Nephron (organoid): Measurements from ENCODE around the gene C22orf39.

ENCODE experiments used
- H3K27ac Mint-ChIP-seq, 3 experiments: 2 replicates each; pipeline ENCODE4 v1.8.0; 2020; ENCODE audit warnings: mixed read lengths in 3 of 3, mild to moderate bottlenecking in 2 of 3, moderate library complexity in 1 of 3
- H3K27me3 Mint-ChIP-seq: 2 replicates; pipeline ENCODE4 v1.8.0; 2021; ENCODE audit warnings: low read depth, mild to moderate bottlenecking, moderate library complexity, mixed read lengths
- H3K36me3 Mint-ChIP-seq: 2 replicates; pipeline ENCODE4 v1.8.0; 2020; ENCODE audit warnings: low read depth, mixed read lengths
- H3K4me1 Mint-ChIP-seq: 2 replicates; pipeline ENCODE4 v1.8.0; 2020; ENCODE audit warnings: mixed read lengths
- H3K4me3 Mint-ChIP-seq, 3 experiments: 2 replicates each; pipeline ENCODE4 v1.8.0; 2020; ENCODE audit warnings: mild to moderate bottlenecking in 3 of 3, mixed read lengths in 3 of 3, moderate library complexity in 2 of 3
- H3K9me3 Mint-ChIP-seq: 2 replicates; pipeline ENCODE4 v1.8.0; 2020; ENCODE audit warnings: mixed read lengths
- CTCF ChIP-seq, 3 experiments: fragments of 200-600 bp; sonication (generic); IDR thresholded peaks; one replicate each; pipeline ENCODE4 v1.5.0; 2021; ENCODE audit warnings: antibody characterized with exemption in 3 of 3; ENCODE audit not compliant: unreplicated experiment in 3 of 3

Gene C22orf39

GRCh38 chr22:19466126-19466716 is 18.7 kb upstream of the C22orf39 start:
- no peaks in the 10 kb centered on the region for H3K9me3 Mint-ChIP-seq
- no peak overlapping the region for H3K27ac Mint-ChIP-seq
- no peaks in the 10 kb centered on the region for H3K27me3 Mint-ChIP-seq
- TF ChIP-seq CTCF (IDR thresholded peaks at IDR 0.05; ENCODE audit: unreplicated experiment in 3 of 3) = no peak
- H3K36me3 Mint-ChIP-seq = peaks cover 60% of the 10 kb centered on the region
- no peaks in the 10 kb centered on the region for H3K4me1 Mint-ChIP-seq
- H3K4me3 Mint-ChIP-seq = no peak overlapping the region

GRCh38 chr22:19464975-19465374 is 17.5 kb upstream of the C22orf39 start:
- Mint-ChIP-seq H3K36me3 (peaks cover 54% of the 10 kb centered on the region), H3K9me3 (no peaks in the 10 kb centered on the region), H3K27ac (no peak overlapping the region), H3K4me1 (no peaks in the 10 kb centered on the region), H3K4me3 (no peak overlapping the region), H3K27me3 (no peaks in the 10 kb centered on the region)
- TF ChIP-seq CTCF (IDR thresholded peaks at IDR 0.05; ENCODE audit: unreplicated experiment in 3 of 3) = no peak

GRCh38 chr22:19464546-19464945 is 17.0 kb upstream of the C22orf39 start:
- H3K9me3 Mint-ChIP-seq = no peaks in the 10 kb centered on the region
- no peaks in the 10 kb centered on the region for H3K4me1 Mint-ChIP-seq
- no peak overlapping the region for H3K4me3 Mint-ChIP-seq
- TF ChIP-seq CTCF (IDR thresholded peaks at IDR 0.05; ENCODE audit: unreplicated experiment in 3 of 3) = no peak
- no peaks in the 10 kb centered on the region for H3K27me3 Mint-ChIP-seq
- peaks cover 52% of the 10 kb centered on the region for H3K36me3 Mint-ChIP-seq
- H3K27ac Mint-ChIP-seq = no peak overlapping the region

- H3K36me3 Mint-ChIP-seq = peaks cover 45% of the 10 kb centered on the region
- no peaks in the 10 kb centered on the region for H3K4me1 Mint-ChIP-seq
- no peak overlapping the region for H3K4me3 Mint-ChIP-seq
- no peaks in the 10 kb centered on the region for H3K27me3 Mint-ChIP-seq
- no peak overlapping the region for H3K27ac Mint-ChIP-seq
- TF ChIP-seq CTCF (IDR thresholded peaks at IDR 0.05; ENCODE audit: unreplicated experiment in 3 of 3) = no peak
- no peaks in the 10 kb centered on the region for H3K9me3 Mint-ChIP-seq
Observed at GRCh38 chr22:19463491-19464469, 16.3 kb upstream of the C22orf39 start.

GRCh38 chr22:19463008-19463407 is 15.5 kb upstream of the C22orf39 start:
- Mint-ChIP-seq H3K9me3 (no peaks in the 10 kb centered on the region), H3K4me1 (no peaks in the 10 kb centered on the region), H3K4me3 (no peak overlapping the region)

More at GRCh38 chr22:19463008-19463407, 15.5 kb upstream of the C22orf39 start:
- TF ChIP-seq CTCF (IDR thresholded peaks at IDR 0.05; ENCODE audit: unreplicated experiment in 3 of 3) = no peak
- H3K36me3 Mint-ChIP-seq = peaks cover 40% of the 10 kb centered on the region
- H3K27me3 Mint-ChIP-seq = no peaks in the 10 kb centered on the region
- no peak overlapping the region for H3K27ac Mint-ChIP-seq
